ENCODE results near the gene TRIM27. TPM values are rescaled to one million over a fixed set of nuclear protein-coding genes. Genes with fewer than 3 reads are reported as not detected.
A peak's percentile ranks its signal among the peaks of the same experiment; 100 is the strongest.
"Not testable (repeated sequence)": the region's sequence is repeated elsewhere in the genome, so short reads cannot be mapped to it uniquely, and the experiment has no call there.

The TRIM27 gene
- total RNA-seq, 1 experiment from 2014 or later: 87.8 TPM

- Histone ChIP-seq H2AFZ (ENCODE audit: low read length) (no peak overlapping the region), H3K9me2 (replicated peaks; ENCODE audit: insufficient read depth, low read length) (no peaks in the 10 kb centered on the region), H3K9me3 (ENCODE audit: low read length) (no peaks in the 10 kb centered on the region), H4K20me1 (ENCODE audit: insufficient read depth, low read depth, low read length) (no peaks in the 10 kb centered on the region), H3K27ac (ENCODE audit: low read length) (no peak overlapping the region), H3K9ac (ENCODE audit: low read length) (no peak overlapping the region), H3K4me3 (ENCODE audit: low read length) (no peak overlapping the region), H3K27me3 (ENCODE audit: low read length) (no peaks in the 10 kb centered on the region), H3K36me3 (ENCODE audit: insufficient read depth, low read length) (no peaks in the 10 kb centered on the region), H3K4me1 (ENCODE audit: low read length) (peaks cover 3% of the 10 kb centered on the region; the same call in 1 of the 2 replicates), H3K4me2 (ENCODE audit: low read depth, low read length, poor library complexity, severe bottlenecking) (no peak overlapping the region), H3K79me2 (ENCODE audit: low read length) (no peaks in the 10 kb centered on the region)
- no peak for DNase-seq
Observed at GRCh38 chr6:28884423-28885131, 39.2 kb downstream of the TRIM27 start.

- no peak overlapping the region for H3K27ac ChIP-seq (ENCODE audit: low read length)
- no peaks in the 10 kb centered on the region for H3K27me3 ChIP-seq (ENCODE audit: low read length)
- no peaks in the 10 kb centered on the region for H3K9me2 ChIP-seq (replicated peaks; ENCODE audit: insufficient read depth, low read length)
- no peaks in the 10 kb centered on the region for H3K79me2 ChIP-seq (ENCODE audit: low read length)
- H2AFZ ChIP-seq (ENCODE audit: low read length): peak overlapping the region; percentile 59; the same call in 1 of the 2 replicates
- peak overlapping the region; percentile 47 for H3K9ac ChIP-seq (ENCODE audit: low read length)
- H3K36me3 ChIP-seq (ENCODE audit: insufficient read depth, low read length): no peaks in the 10 kb centered on the region
- peaks cover 3% of the 10 kb centered on the region; the same call in 1 of the 2 replicates for H3K4me1 ChIP-seq (ENCODE audit: low read length)
- no peaks in the 10 kb centered on the region for H4K20me1 ChIP-seq (ENCODE audit: insufficient read depth, low read depth, low read length)
- DNase-seq: peak; percentile 87
- peak overlapping the region; percentile 56 for H3K4me2 ChIP-seq (ENCODE audit: low read depth, low read length, poor library complexity, severe bottlenecking)
- peak overlapping the region; percentile 61 for H3K4me3 ChIP-seq (ENCODE audit: low read length)
- H3K9me3 ChIP-seq (ENCODE audit: low read length): no peaks in the 10 kb centered on the region
Observed at GRCh38 chr6:28880894-28881780, 42.6 kb downstream of the TRIM27 start.

GRCh38 chr6:28880519-28880893 lies 43.3 kb downstream of the TRIM27 start:
- Histone ChIP-seq H2AFZ (ENCODE audit: low read length) (peak overlapping the region; percentile 59; the same call in 1 of the 2 replicates), H3K4me2 (ENCODE audit: low read depth, low read length, poor library complexity, severe bottlenecking) (peak overlapping the region; percentile 56), H3K9me2 (replicated peaks; ENCODE audit: insufficient read depth, low read length) (no peaks in the 10 kb centered on the region), H3K4me3 (ENCODE audit: low read length) (peak overlapping the region; percentile 61), H3K9me3 (ENCODE audit: low read length) (no peaks in the 10 kb centered on the region), H3K9ac (ENCODE audit: low read length) (peak overlapping the region; percentile 47), H3K79me2 (ENCODE audit: low read length) (no peaks in the 10 kb centered on the region), H3K4me1 (ENCODE audit: low read length) (peaks cover 3% of the 10 kb centered on the region; the same call in 1 of the 2 replicates), H3K27ac (ENCODE audit: low read length) (no peak overlapping the region), H3K36me3 (ENCODE audit: insufficient read depth, low read length) (no peaks in the 10 kb centered on the region), H3K27me3 (ENCODE audit: low read length) (no peaks in the 10 kb centered on the region), H4K20me1 (ENCODE audit: insufficient read depth, low read depth, low read length) (no peaks in the 10 kb centered on the region)
- no peak for DNase-seq

- H3K36me3 ChIP-seq (ENCODE audit: insufficient read depth, low read length): no peaks in the 10 kb centered on the region
- H3K9me2 ChIP-seq (replicated peaks; ENCODE audit: insufficient read depth, low read length): no peaks in the 10 kb centered on the region
- no peak overlapping the region for H3K4me2 ChIP-seq (ENCODE audit: low read depth, low read length, poor library complexity, severe bottlenecking)
- H3K27me3 ChIP-seq (ENCODE audit: low read length): no peaks in the 10 kb centered on the region
- no peak overlapping the region for H3K9ac ChIP-seq (ENCODE audit: low read length)
- H3K27ac ChIP-seq (ENCODE audit: low read length): no peak overlapping the region
- H3K4me3 ChIP-seq (ENCODE audit: low read length): no peak overlapping the region
- H4K20me1 ChIP-seq (ENCODE audit: insufficient read depth, low read depth, low read length): no peaks in the 10 kb centered on the region
- no peaks in the 10 kb centered on the region for H3K9me3 ChIP-seq (ENCODE audit: low read length)
- no peaks in the 10 kb centered on the region for H3K79me2 ChIP-seq (ENCODE audit: low read length)
- no peak for DNase-seq
- no peak overlapping the region for H2AFZ ChIP-seq (ENCODE audit: low read length)
- peaks cover 3% of the 10 kb centered on the region; the same call in 1 of the 2 replicates for H3K4me1 ChIP-seq (ENCODE audit: low read length)
Observed at GRCh38 chr6:28876710-28877109, 47.1 kb downstream of the TRIM27 start.

GRCh38 chr6:28875191-28875747 lies 48.5 kb downstream of the TRIM27 start:
- H3K9me3 ChIP-seq (ENCODE audit: low read length): no peaks in the 10 kb centered on the region
- no peaks in the 10 kb centered on the region for H3K9me2 ChIP-seq (replicated peaks; ENCODE audit: insufficient read depth, low read length)
- H3K27ac ChIP-seq (ENCODE audit: low read length): no peak overlapping the region
- no peak overlapping the region for H3K4me2 ChIP-seq (ENCODE audit: low read depth, low read length, poor library complexity, severe bottlenecking)
- no peaks in the 10 kb centered on the region for H3K27me3 ChIP-seq (ENCODE audit: low read length)
- H3K4me3 ChIP-seq (ENCODE audit: low read length): no peak overlapping the region
- H2AFZ ChIP-seq (ENCODE audit: low read length): no peak overlapping the region
- H3K4me1 ChIP-seq (ENCODE audit: low read length): no peaks in the 10 kb centered on the region
- H3K79me2 ChIP-seq (ENCODE audit: low read length): no peaks in the 10 kb centered on the region
- no peak for DNase-seq
- H4K20me1 ChIP-seq (ENCODE audit: insufficient read depth, low read depth, low read length): no peaks in the 10 kb centered on the region
- no peak overlapping the region for H3K9ac ChIP-seq (ENCODE audit: low read length)
- H3K36me3 ChIP-seq (ENCODE audit: insufficient read depth, low read length): no peaks in the 10 kb centered on the region

GRCh38 chr6:28872157-28872817 lies 51.5 kb downstream of the TRIM27 start:
- H3K27ac ChIP-seq (ENCODE audit: low read length); H2AFZ ChIP-seq (ENCODE audit: low read length); H3K4me2 ChIP-seq (ENCODE audit: low read depth, low read length, poor library complexity, severe bottlenecking); H3K4me1 ChIP-seq (ENCODE audit: low read length); H3K9ac ChIP-seq (ENCODE audit: low read length); H3K9me3 ChIP-seq (ENCODE audit: low read length); H3K9me2 ChIP-seq (replicated peaks; ENCODE audit: insufficient read depth, low read length); H4K20me1 ChIP-seq (ENCODE audit: insufficient read depth, low read depth, low read length); H3K36me3 ChIP-seq (ENCODE audit: insufficient read depth, low read length); H3K4me3 ChIP-seq (ENCODE audit: low read length); H3K79me2 ChIP-seq (ENCODE audit: low read length); H3K27me3 ChIP-seq (ENCODE audit: low read length); DNase-seq: not testable (repeated sequence)

GRCh38 chr6:28871335-28872156 lies 52.2 kb downstream of the TRIM27 start:
- Histone ChIP-seq H3K36me3 (ENCODE audit: insufficient read depth, low read length) (no peaks in the 10 kb centered on the region), H3K79me2 (ENCODE audit: low read length) (no peaks in the 10 kb centered on the region), H2AFZ (ENCODE audit: low read length) (no peak overlapping the region), H4K20me1 (ENCODE audit: insufficient read depth, low read depth, low read length) (no peaks in the 10 kb centered on the region), H3K4me2 (ENCODE audit: low read depth, low read length, poor library complexity, severe bottlenecking) (no peak overlapping the region), H3K4me3 (ENCODE audit: low read length) (no peak overlapping the region), H3K9me2 (replicated peaks; ENCODE audit: insufficient read depth, low read length) (no peaks in the 10 kb centered on the region), H3K9me3 (ENCODE audit: low read length) (no peaks in the 10 kb centered on the region), H3K27ac (ENCODE audit: low read length) (no peak overlapping the region), H3K9ac (ENCODE audit: low read length) (no peak overlapping the region), H3K4me1 (ENCODE audit: low read length) (peaks cover 7% of the 10 kb centered on the region), H3K27me3 (ENCODE audit: low read length) (no peaks in the 10 kb centered on the region)
- no peak for DNase-seq
